ENCODE measurements around the gene PLET1. TPM values are rescaled to one million over a fixed set of nuclear protein-coding genes. Genes with fewer than 3 reads are reported as not detected.

Gene PLET1
- total RNA-seq, 1 donor from 2014 or later = not detected

DNA sequence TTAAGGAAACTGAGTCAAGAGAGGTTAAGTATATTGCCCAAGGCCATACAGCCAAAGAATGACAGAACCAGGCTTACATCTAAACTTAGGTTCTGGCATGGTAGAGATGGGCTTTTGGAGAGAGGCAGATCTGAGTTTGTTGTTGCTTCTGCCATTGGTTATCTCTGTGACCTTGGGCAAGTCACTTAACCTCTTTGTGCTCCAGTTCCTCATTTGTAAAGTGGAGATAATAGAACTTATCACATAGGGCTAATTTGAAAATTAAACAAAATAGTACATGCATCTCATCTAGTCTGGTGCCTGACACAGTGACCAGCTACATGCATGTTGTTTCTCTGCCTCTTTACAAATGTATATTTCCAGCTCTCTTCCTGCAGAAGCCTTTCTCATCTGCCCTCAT, 47.0 kb upstream of the PLET1 start:
- H3K4me3 ChIP-seq = no peak overlapping the region
- no peaks in the 10 kb centered on the region for H4K20me1 ChIP-seq (ENCODE audit: low read depth)
- no peak for DNase-seq (ENCODE audit: low spot score)
- H3K27ac Mint-ChIP-seq = no peak overlapping the region
- H3K36me3 Mint-ChIP-seq = no peaks in the 10 kb centered on the region
- no peaks in the 10 kb centered on the region for H3K9me3 ChIP-seq (ENCODE audit: low read depth)
- H3K27me3 ChIP-seq = no peaks in the 10 kb centered on the region
- no peaks in the 10 kb centered on the region for H3K36me3 ChIP-seq
- H3K79me2 ChIP-seq (ENCODE audit: low read depth) = no peaks in the 10 kb centered on the region
- H3K9ac ChIP-seq = no peak overlapping the region
- H3K4me1 ChIP-seq = peaks cover 9% of the 10 kb centered on the region
- H3F3A ChIP-seq (ENCODE audit: low read depth) = peaks cover 6% of the 10 kb centered on the region
- TF ChIP-seq, protein P1, sequence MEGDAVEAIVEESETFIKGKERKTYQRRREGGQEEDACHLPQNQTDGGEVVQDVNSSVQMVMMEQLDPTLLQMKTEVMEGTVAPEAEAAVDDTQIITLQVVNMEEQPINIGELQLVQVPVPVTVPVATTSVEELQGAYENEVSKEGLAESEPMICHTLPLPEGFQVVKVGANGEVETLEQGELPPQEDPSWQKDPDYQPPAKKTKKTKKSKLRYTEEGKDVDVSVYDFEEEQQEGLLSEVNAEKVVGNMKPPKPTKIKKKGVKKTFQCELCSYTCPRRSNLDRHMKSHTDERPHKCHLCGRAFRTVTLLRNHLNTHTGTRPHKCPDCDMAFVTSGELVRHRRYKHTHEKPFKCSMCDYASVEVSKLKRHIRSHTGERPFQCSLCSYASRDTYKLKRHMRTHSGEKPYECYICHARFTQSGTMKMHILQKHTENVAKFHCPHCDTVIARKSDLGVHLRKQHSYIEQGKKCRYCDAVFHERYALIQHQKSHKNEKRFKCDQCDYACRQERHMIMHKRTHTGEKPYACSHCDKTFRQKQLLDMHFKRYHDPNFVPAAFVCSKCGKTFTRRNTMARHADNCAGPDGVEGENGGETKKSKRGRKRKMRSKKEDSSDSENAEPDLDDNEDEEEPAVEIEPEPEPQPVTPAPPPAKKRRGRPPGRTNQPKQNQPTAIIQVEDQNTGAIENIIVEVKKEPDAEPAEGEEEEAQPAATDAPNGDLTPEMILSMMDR (IDR thresholded peaks at IDR 0.05) = no peak
- TF ChIP-seq EZH2phosphoT487 (IDR thresholded peaks at IDR 0.05) (no peak), EZH2 (IDR thresholded peaks at IDR 0.05) (no peak)
- H3K27me3 Mint-ChIP-seq (ENCODE audit: insufficient read depth, low read depth) = peaks cover 21% of the 10 kb centered on the region
- no peak overlapping the region for H3K4me2 ChIP-seq
- no peak overlapping the region for H3K27ac ChIP-seq
- H2AFZ ChIP-seq (replicated peaks) = no peak overlapping the region
- H3K4me3 Mint-ChIP-seq = no peak overlapping the region
- peaks cover 3% of the 10 kb centered on the region for H3K9me3 Mint-ChIP-seq
- peaks cover 16% of the 10 kb centered on the region for H3K4me1 Mint-ChIP-seq

DNA sequence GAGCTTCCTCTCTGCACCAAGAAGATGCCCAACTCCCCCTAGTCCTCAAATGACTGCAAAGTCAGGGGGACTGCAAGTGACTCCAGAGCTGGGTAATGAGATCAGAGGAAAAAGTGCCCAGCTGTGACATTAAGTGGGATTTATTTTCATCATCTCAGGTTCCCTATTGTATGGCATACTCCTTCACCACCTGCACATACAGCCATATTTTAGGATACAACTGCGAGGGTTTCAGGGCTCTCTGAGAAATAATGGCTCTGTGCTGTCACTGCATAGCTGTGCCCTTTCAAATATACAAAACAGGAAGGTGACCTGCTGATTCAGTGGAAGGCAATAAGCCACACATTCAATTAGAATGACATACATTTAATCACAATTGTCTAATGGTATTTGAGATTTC, 45.6 kb upstream of the PLET1 start:
- Mint-ChIP-seq H3K27me3 (ENCODE audit: insufficient read depth, low read depth) (peaks cover 22% of the 10 kb centered on the region), H3K9me3 (peaks cover 3% of the 10 kb centered on the region), H3K36me3 (no peaks in the 10 kb centered on the region), H3K4me3 (no peak overlapping the region), H3K4me1 (peaks cover 25% of the 10 kb centered on the region), H3K27ac (no peak overlapping the region)
- Histone ChIP-seq H3K79me2 (ENCODE audit: low read depth) (no peaks in the 10 kb centered on the region), H3K27me3 (no peaks in the 10 kb centered on the region), H3K36me3 (no peaks in the 10 kb centered on the region), H3K4me1 (peaks cover 22% of the 10 kb centered on the region), H2AFZ (replicated peaks) (no peak overlapping the region), H3F3A (ENCODE audit: low read depth) (peaks cover 13% of the 10 kb centered on the region), H3K27ac (no peak overlapping the region), H3K9me3 (ENCODE audit: low read depth) (no peaks in the 10 kb centered on the region), H3K4me2 (no peak overlapping the region), H4K20me1 (ENCODE audit: low read depth) (no peaks in the 10 kb centered on the region), H3K4me3 (no peak overlapping the region), H3K9ac (no peak overlapping the region)
- TF ChIP-seq EZH2phosphoT487 (IDR thresholded peaks at IDR 0.05) = no peak
- DNase-seq (ENCODE audit: low spot score) = no peak

DNA sequence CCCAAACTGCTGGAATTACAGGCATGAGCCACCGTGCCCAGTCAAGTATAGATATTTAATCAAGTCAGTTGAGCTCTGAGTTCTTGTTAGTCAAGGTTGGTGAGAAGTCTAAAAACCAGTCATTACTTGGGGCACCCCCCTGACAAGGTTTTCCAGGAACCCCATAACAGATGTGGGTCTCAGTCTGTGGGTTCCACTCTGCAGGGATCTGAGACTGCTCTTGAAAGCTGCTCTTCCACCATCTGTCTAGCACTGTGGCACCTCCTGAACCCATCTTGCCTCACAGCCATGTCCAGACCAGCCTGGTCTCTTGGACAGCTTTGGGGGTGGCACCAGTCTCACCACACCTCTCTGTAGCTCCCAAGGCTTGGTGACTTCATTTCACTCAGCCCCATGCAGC, 44.3 kb upstream of the PLET1 start:
- H3K27ac Mint-ChIP-seq = no peak overlapping the region
- H3K4me1 ChIP-seq = peaks cover 22% of the 10 kb centered on the region
- H2AFZ ChIP-seq (replicated peaks) = no peak overlapping the region
- H3K4me3 ChIP-seq = no peak overlapping the region
- no peaks in the 10 kb centered on the region for H3K79me2 ChIP-seq (ENCODE audit: low read depth)
- H3K36me3 Mint-ChIP-seq = no peaks in the 10 kb centered on the region
- H3K4me1 Mint-ChIP-seq = peaks cover 34% of the 10 kb centered on the region
- H3K9me3 ChIP-seq (ENCODE audit: low read depth) = no peaks in the 10 kb centered on the region
- H3K4me3 Mint-ChIP-seq = no peak overlapping the region
- H3K9ac ChIP-seq = no peak overlapping the region
- H3K27ac ChIP-seq = no peak overlapping the region
- TF ChIP-seq, protein P1 (IDR thresholded peaks at IDR 0.05) = no peak
- TF ChIP-seq EZH2 (IDR thresholded peaks at IDR 0.05) = no peak
- TF ChIP-seq EZH2phosphoT487 (IDR thresholded peaks at IDR 0.05) = no peak
- DNase-seq (ENCODE audit: low spot score) = no peak
- no peaks in the 10 kb centered on the region for H4K20me1 ChIP-seq (ENCODE audit: low read depth)
- H3K9me3 Mint-ChIP-seq = peaks cover 3% of the 10 kb centered on the region
- H3F3A ChIP-seq (ENCODE audit: low read depth) = peaks cover 13% of the 10 kb centered on the region
- H3K36me3 ChIP-seq = no peaks in the 10 kb centered on the region
- no peak overlapping the region for H3K4me2 ChIP-seq
- no peaks in the 10 kb centered on the region for H3K27me3 ChIP-seq
- peaks cover 21% of the 10 kb centered on the region for H3K27me3 Mint-ChIP-seq (ENCODE audit: insufficient read depth, low read depth)

DNA sequence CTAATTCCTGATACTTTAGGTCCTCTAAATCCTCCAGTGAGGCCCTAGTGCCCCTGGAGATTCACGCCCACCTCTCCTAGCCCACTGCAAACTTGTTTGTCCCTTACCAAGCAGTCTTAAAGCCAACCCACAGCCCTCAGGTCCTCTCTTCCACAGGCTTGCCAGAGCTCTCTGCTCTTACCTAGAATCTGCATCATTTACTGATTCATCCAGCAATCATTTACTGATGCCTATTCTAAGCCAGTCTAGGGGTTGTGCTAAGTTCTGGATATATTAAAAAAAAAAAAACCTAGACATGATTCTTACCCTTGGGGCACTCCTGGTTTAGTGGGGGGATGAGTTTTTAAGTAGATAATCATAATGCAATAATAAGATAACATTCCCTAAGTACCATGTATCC, 43.0 kb upstream of the PLET1 start:
- Mint-ChIP-seq H3K4me3 (no peak overlapping the region), H3K9me3 (peaks cover 3% of the 10 kb centered on the region), H3K27me3 (ENCODE audit: insufficient read depth, low read depth) (peaks cover 22% of the 10 kb centered on the region), H3K27ac (no peak overlapping the region), H3K36me3 (no peaks in the 10 kb centered on the region), H3K4me1 (peaks cover 38% of the 10 kb centered on the region)
- no peak overlapping the region for H3K4me3 ChIP-seq
- no peaks in the 10 kb centered on the region for H3K27me3 ChIP-seq
- no peak overlapping the region for H3K27ac ChIP-seq
- DNase-seq (ENCODE audit: low spot score) = no peak
- H2AFZ ChIP-seq (replicated peaks) = no peak overlapping the region
- no peaks in the 10 kb centered on the region for H3K36me3 ChIP-seq
- no peak overlapping the region for H3K9ac ChIP-seq
- H3K9me3 ChIP-seq (ENCODE audit: low read depth) = no peaks in the 10 kb centered on the region
- no peaks in the 10 kb centered on the region for H3K79me2 ChIP-seq (ENCODE audit: low read depth)
- peaks cover 22% of the 10 kb centered on the region for H3K4me1 ChIP-seq
- H3F3A ChIP-seq (ENCODE audit: low read depth) = peaks cover 13% of the 10 kb centered on the region
- H3K4me2 ChIP-seq = peak overlapping the region; percentile 22
- no peaks in the 10 kb centered on the region for H4K20me1 ChIP-seq (ENCODE audit: low read depth)
- TF ChIP-seq EZH2phosphoT487 (IDR thresholded peaks at IDR 0.05) = no peak
- TF ChIP-seq, protein P1 (IDR thresholded peaks at IDR 0.05) = no peak
- TF ChIP-seq EZH2 (IDR thresholded peaks at IDR 0.05) = no peak
